Measurements from ENCODE around the gene ZNF324.
"Not testable (repeated sequence)": the region's sequence is repeated elsewhere in the genome, so short reads cannot be mapped to it uniquely, and the experiment has no call there.

ZNF324 gene

GRCh38 chr19:58466760-58467589 lies at the start of gene ZNF324:
Gene ZNF324 (plus strand): TSS chr19:58467080. CDS start chr19:58469186, 2,106 bp downstream.
- in situ Hi-C loops (cut with MboI; ENCODE audit: low sequenced_read_pairs), result no loop called here

GRCh38 chr19:58428617-58429016 lies 38.3 kb upstream of the ZNF324 start:
- in situ Hi-C loops (cut with MboI; ENCODE audit: low sequenced_read_pairs), result no loop called here

GRCh38 chr19:58429745-58430144 lies 37.1 kb upstream of the ZNF324 start:
- in situ Hi-C loops (cut with MboI; ENCODE audit: low sequenced_read_pairs), result no loop called here

- in situ Hi-C loops (cut with MboI; ENCODE audit: low sequenced_read_pairs), result no loop called here
Measured at GRCh38 chr19:58434217-58434616, 32.7 kb upstream of the ZNF324 start.

GRCh38 chr19:58439576-58440554 lies 27.0 kb upstream of the ZNF324 start, which contains the start of gene ZNF132:
Gene ZNF132 (minus strand): TSS chr19:58440153. CDS start chr19:58439821, 332 bp downstream.
- in situ Hi-C loops (cut with MboI; ENCODE audit: low sequenced_read_pairs), result no loop called here

- in situ Hi-C loops (cut with MboI; ENCODE audit: low sequenced_read_pairs), result no loop called here
Measured at GRCh38 chr19:58440556-58440955, 26.3 kb upstream of the ZNF324 start.

- in situ Hi-C loops (cut with MboI; ENCODE audit: low sequenced_read_pairs), result not testable (repeated sequence)
Measured at GRCh38 chr19:58442986-58443385, 23.9 kb upstream of the ZNF324 start.

GRCh38 chr19:58448860-58449259 lies 18.0 kb upstream of the ZNF324 start:
- in situ Hi-C loops (cut with MboI; ENCODE audit: low sequenced_read_pairs), result not testable (repeated sequence)

GRCh38 chr19:58449980-58450379 lies 16.9 kb upstream of the ZNF324 start:
- in situ Hi-C loops (cut with MboI; ENCODE audit: low sequenced_read_pairs), result not testable (repeated sequence)

- in situ Hi-C loops (cut with MboI; ENCODE audit: low sequenced_read_pairs), result no loop called here
Measured at GRCh38 chr19:58450856-58451357, 16.0 kb upstream of the ZNF324 start.

- in situ Hi-C loops (cut with MboI; ENCODE audit: low sequenced_read_pairs), result no loop called here
Measured at GRCh38 chr19:58451358-58452101, 15.3 kb upstream of the ZNF324 start, which contains the start of gene ZNF324B. Gene ZNF324B (plus strand): TSS chr19:58451622. CDS start chr19:58453702, 2,080 bp downstream.

- in situ Hi-C loops (cut with MboI; ENCODE audit: low sequenced_read_pairs), result no loop called here
Measured at GRCh38 chr19:58453743-58454142, 13.1 kb upstream of the ZNF324 start.

GRCh38 chr19:58455306-58455705 lies 11.6 kb upstream of the ZNF324 start:
- in situ Hi-C loops (cut with MboI; ENCODE audit: low sequenced_read_pairs), result no loop called here

GRCh38 chr19:58456111-58456510 lies 10.8 kb upstream of the ZNF324 start:
- in situ Hi-C loops (cut with MboI; ENCODE audit: low sequenced_read_pairs), result no loop called here

GRCh38 chr19:58460039-58460438 lies 6.8 kb upstream of the ZNF324 start:
- in situ Hi-C loops (cut with MboI; ENCODE audit: low sequenced_read_pairs), result no loop called here

- in situ Hi-C loops (cut with MboI; ENCODE audit: low sequenced_read_pairs), result no loop called here
Measured at GRCh38 chr19:58466089-58466759, 656 bp upstream of the ZNF324 start.

- in situ Hi-C loops (cut with MboI; ENCODE audit: low sequenced_read_pairs), result no loop called here
Measured at GRCh38 chr19:58468216-58468839, 1.4 kb downstream of the ZNF324 start.

GRCh38 chr19:58469241-58470013 lies 2.5 kb downstream of the ZNF324 start:
- in situ Hi-C loops (cut with MboI; ENCODE audit: low sequenced_read_pairs), result no loop called here
